ENCODE data around the gene TNFRSF14.

Gene TNFRSF14

DNA sequence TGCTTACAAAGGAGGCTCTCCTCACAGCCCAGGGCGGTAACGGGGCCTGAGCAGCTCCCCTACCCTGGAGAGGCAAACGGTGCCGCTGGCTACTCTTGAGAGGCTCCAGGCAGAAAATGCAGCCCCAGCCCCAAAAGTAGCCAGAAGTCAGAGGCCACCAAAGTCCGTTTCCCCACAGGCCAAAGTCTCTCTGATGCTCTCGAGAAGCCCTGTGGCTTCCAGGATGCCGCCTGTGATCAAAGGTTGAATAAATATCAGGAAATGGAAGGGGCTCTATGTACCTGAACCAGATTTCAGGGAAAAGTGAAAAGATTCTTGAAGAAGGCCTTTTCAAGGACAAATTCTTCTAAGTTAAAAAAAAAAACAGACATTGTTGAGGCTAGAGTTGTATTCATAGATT lies 33.9 kb upstream of the TNFRSF14 start:
- Histone ChIP-seq H3K4me1 (peaks cover 88% of the 10 kb centered on the region), H3K4me2 (peak overlapping the region; percentile 79), H3K36me3 (peaks cover 47% of the 10 kb centered on the region)

DNA sequence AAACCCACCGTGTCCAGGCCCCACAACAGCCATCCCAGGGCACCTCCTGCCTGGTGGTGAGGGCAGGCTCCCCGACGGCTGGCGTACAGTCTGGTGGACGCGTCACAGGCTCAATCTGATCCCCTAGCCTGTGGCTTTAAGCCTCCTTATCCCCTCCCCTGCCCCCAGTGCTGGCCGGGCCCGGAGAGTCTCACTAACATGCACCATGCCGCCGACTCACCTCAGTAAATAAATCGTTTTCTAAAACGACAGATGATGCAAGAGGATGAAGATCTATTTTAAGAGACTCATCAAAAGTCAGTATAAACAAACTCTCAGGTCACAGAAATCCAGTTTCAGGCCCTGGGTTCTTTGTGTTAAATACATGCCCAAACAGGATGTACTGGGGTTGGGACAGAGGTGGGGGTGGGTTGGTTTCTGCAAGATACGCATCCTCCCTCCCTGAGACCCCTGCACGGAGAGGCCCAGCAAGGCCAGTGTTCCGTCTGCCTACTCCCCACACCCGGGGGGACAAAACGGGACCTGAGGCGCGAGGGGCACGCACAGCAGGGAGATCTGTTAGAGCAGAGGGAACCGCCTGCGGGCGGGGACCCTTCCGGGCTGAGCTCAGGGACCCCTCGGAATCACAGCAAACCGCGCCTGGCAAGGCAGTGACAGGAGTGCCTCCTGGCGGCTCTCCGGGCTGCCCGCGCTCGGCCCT lies 32.8 kb upstream of the TNFRSF14 start:
- peaks cover 90% of the 10 kb centered on the region for H4K20me1 ChIP-seq
- peak overlapping the region; percentile 58; the same call in 1 of the 2 replicates for H3K27ac ChIP-seq
- H3K4me3 ChIP-seq, result no peak overlapping the region
- peaks cover 83% of the 10 kb centered on the region for H3K4me1 ChIP-seq
- H3K9me3 ChIP-seq, result no peaks in the 10 kb centered on the region
- H3K27me3 ChIP-seq, result peaks cover 17% of the 10 kb centered on the region
- H3K36me3 ChIP-seq, result peaks cover 36% of the 10 kb centered on the region
- TF ChIP-seq Cebpa-rat (IDR thresholded peaks at IDR 0.05), result no peak
- peak overlapping the region; percentile 100 for H3K4me2 ChIP-seq
- peak overlapping the region; percentile 91 for H3K9ac ChIP-seq

More for the DNA sequence above, 33.9 kb upstream of the TNFRSF14 start:
- Histone ChIP-seq H3K4me3 (no peak overlapping the region), H3K27ac (no peak overlapping the region), H3K27me3 (peaks cover 6% of the 10 kb centered on the region), H3K9me3 (no peaks in the 10 kb centered on the region), H3K9ac (peak overlapping the region; percentile 16; the same call in 1 of the 2 replicates), H4K20me1 (peaks cover 92% of the 10 kb centered on the region)
- no peak for TF ChIP-seq Cebpa-rat (IDR thresholded peaks at IDR 0.05)

DNA sequence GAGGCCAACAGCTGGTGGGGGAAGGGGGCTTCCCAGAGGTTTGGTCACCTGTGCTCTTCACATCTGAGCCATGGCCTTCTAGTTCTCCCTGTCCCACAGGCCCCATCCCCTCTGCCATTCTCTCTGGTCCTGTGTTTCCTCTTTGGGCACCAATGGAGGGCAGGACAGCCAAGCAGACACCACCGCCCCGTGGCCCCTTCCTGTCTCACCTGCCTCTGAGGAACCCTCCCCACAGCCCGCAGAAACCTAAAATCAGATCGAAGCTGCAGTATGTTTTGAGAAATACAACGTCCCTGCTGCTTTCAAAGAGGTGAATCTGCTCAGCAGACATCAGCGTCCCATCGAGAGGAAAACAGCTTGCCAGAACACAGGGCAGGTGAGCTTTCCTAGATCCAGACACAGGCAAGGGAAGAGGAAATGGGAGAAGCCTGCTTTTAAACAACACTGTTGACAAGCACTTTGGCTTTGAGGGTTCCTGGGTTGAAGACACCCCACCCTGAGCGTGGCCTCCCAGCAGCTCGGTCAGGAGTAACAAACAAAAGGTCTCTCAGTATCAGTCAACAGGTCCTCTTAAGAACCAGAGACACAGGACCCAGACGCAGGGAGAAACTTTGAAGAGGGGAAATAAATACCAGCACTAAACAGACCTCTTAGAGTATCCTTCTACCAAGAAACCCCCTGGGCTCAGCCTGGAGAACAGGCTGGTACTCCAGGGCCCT lies 32.1 kb upstream of the TNFRSF14 start:
- H3K4me1 ChIP-seq, result peaks cover 79% of the 10 kb centered on the region
- peak overlapping the region; percentile 97 for H3K4me3 ChIP-seq
- H3K27me3 ChIP-seq, result peaks cover 24% of the 10 kb centered on the region
- H3K27ac ChIP-seq, result peak overlapping the region; percentile 58
- H4K20me1 ChIP-seq, result peaks cover 87% of the 10 kb centered on the region
- TF ChIP-seq Cebpa-rat (IDR thresholded peaks at IDR 0.05), result no peak
- peak overlapping the region; percentile 91 for H3K9ac ChIP-seq
- H3K36me3 ChIP-seq, result peaks cover 29% of the 10 kb centered on the region
- H3K4me2 ChIP-seq, result peak overlapping the region; percentile 100
- no peaks in the 10 kb centered on the region for H3K9me3 ChIP-seq

DNA sequence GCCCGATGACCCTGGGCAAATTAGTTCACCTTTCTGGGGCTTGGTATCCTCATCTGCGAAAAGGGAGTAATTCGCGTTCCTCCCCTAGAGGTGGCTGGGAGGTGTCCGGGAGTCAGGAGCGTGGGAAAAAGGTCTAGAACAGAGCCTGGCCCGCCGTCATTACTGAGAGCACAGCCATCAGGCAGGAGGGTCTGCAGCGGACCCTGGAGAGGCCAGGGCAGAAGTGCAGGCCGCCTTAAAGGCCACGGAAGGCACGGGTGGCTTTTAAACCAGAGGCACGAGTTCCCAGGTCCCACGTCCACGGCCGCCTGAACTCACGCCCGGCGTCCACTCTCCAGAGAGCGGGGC lies 30.6 kb upstream of the TNFRSF14 start:
- no peak for TF ChIP-seq Cebpa-rat (IDR thresholded peaks at IDR 0.05)
- Histone ChIP-seq H3K4me3 (peak overlapping the region; percentile 97), H3K27me3 (peaks cover 39% of the 10 kb centered on the region), H3K9ac (peak overlapping the region; percentile 91), H4K20me1 (peaks cover 87% of the 10 kb centered on the region), H3K9me3 (no peaks in the 10 kb centered on the region), H3K36me3 (peaks cover 18% of the 10 kb centered on the region), H3K27ac (peak overlapping the region; percentile 87), H3K4me2 (peak overlapping the region; percentile 100), H3K4me1 (peaks cover 80% of the 10 kb centered on the region)

DNA sequence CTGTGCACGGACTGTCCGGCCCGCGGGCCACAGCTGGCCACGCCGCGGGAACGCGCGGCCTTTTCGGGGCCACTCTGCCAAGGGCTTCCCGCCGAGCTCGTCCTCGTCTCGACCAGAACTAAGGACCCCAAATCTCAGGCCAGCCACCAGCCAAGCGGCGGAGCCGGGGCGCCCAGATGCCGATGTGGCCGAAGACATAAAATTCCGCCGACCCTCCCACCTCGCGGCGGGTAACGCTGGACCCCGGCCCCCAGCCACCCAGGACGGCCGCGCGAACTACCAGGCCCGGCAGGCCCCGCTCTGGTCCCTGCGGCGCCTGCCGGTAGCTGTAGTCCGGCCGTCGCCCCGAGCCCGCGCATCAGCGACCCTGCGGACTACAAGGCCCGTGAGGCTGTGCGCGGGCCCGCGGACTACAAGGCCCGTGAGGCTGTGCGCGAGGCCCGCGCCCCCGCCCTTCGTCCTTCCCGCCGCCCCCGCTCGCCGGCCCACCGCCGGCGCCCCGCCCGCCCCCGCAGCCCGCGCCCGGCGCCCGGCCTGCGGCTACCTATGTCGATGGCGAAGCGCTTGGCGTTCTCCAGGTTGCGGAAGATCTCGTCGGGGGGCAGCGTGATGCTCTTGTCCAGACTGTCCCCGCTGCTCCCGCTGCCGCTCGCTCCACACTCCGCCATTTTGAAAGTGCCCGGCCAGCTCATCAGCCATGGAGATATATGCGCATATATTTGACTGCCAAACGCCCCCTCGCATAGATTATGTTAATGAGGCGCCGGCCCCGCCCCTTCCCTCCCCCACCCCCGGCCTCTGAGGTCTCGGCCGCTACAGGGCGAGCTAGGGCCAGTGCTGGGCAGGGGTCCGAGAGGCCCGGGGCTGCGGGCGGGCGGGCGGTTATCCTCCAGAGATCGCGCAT lies 30.0 kb upstream of the TNFRSF14 start, which contains the start of gene PANK4:
Gene PANK4, minus strand, starts transcription at position 677 of the 904 bp plus-strand sequence. Its CDS starts 9 bp downstream, at position 668.
- H3K27ac ChIP-seq, result peak within 1 kb of the TSS; percentile 87
- peak within 1 kb of the TSS; percentile 91 for H3K9ac ChIP-seq
- TF ChIP-seq Cebpa-rat (IDR thresholded peaks at IDR 0.05), result no peak
- H3K36me3 ChIP-seq, result peaks cover 12% of the 10 kb centered on the region
- H3K4me2 ChIP-seq, result peak within 1 kb of the TSS; percentile 100
- peaks cover 46% of the 10 kb centered on the region for H3K27me3 ChIP-seq
- H3K4me1 ChIP-seq, result peaks cover 80% of the 10 kb centered on the region
- peaks cover 87% of the 10 kb centered on the region for H4K20me1 ChIP-seq
- peak within 1 kb of the TSS; percentile 97 for H3K4me3 ChIP-seq
- no peaks in the 10 kb centered on the region for H3K9me3 ChIP-seq

DNA sequence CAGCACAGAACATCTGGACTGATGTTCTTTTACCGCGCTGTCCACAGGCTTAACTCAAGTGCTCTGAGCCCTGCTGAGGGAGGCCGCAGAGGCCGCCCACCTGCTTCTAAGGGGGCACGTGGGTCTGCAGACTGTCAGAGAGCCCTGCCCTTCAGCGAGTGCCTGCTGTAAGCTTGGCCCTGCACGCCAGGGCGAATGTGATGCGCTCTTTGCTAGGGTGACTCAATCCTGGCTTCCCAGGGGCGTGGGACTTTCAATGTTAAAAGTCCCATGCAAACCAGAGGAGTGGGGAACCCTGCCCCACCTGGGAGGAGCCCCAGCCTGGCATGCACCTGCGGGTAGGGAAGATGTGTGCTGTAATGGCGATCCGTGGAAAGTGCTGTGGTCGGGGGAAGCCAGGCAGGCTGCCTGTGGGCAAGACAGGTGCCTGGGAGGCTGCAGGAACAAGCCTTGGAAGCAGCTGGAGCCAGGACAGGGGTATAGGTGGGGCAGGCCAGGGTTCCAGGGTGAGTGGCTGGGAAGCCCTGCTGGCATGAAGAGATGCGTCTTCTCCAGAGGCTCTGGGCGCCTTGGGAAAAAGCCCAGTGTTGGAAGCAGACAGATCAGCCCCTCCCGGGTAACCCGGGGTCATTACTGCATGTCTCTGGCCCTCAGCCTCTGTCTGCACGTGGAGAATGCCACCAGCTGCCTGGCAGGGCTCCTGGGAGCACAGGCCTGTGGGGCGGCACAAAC lies 29.2 kb upstream of the TNFRSF14 start:
- H4K20me1 ChIP-seq, result peaks cover 87% of the 10 kb centered on the region
- no peaks in the 10 kb centered on the region for H3K9me3 ChIP-seq
- peak overlapping the region; percentile 70 for H3K4me2 ChIP-seq
- H3K4me3 ChIP-seq, result peak overlapping the region; percentile 97; the same call in 1 of the 2 replicates
- no peak for TF ChIP-seq Cebpa-rat (IDR thresholded peaks at IDR 0.05)
- H3K4me1 ChIP-seq, result peaks cover 80% of the 10 kb centered on the region
- H3K9ac ChIP-seq, result no peak overlapping the region
- H3K27ac ChIP-seq, result no peak overlapping the region
- peaks cover 54% of the 10 kb centered on the region for H3K27me3 ChIP-seq
- H3K36me3 ChIP-seq, result 0 out of 2 replicates have a peak, but pooled peaks cover 5% of the 10 kb centered on the region

DNA sequence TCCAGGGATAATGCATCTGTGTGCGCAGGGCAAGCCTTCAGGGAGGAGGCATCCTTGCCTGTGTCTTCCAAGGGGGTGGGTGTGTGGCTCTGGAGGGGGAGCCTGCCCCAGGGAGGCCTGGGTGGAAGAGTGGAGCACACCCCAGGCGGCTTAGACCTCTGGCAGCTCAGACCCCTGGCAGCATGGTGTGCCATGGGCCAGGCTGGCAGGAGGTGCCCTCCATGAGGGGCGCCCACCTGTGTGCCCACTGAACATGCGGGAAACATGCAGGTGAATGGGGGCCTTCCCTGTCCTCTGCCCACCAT lies 28.7 kb upstream of the TNFRSF14 start:
- Histone ChIP-seq H3K27ac (no peak overlapping the region), H3K4me3 (no peak overlapping the region), H3K9me3 (no peaks in the 10 kb centered on the region), H3K9ac (no peak overlapping the region), H3K27me3 (peaks cover 58% of the 10 kb centered on the region), H4K20me1 (peaks cover 86% of the 10 kb centered on the region), H3K4me2 (peak overlapping the region; percentile 70), H3K4me1 (peaks cover 75% of the 10 kb centered on the region), H3K36me3 (0 out of 2 replicates have a peak, but pooled peaks cover 5% of the 10 kb centered on the region)
- TF ChIP-seq Cebpa-rat (IDR thresholded peaks at IDR 0.05), result no peak

DNA sequence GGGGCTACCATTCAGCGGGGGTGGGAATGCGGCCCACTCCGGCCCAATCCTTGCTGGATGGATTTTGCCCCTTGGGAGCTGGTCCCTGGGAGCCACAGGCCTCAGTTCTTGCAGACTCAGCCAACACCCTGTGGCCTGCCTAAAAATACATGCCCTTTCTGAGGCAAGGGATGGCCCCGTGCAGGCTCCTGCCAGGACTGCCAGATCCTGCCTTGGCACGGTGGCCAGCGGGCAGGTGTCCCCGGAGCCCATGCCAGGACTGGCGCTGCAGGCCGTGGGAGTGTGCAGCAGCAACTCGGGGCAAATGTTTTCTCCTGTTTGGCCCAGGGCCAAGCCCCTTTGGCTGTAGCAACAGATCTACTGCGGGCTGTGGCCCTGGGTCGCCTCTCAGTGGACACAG lies 28.2 kb upstream of the TNFRSF14 start:
- H3K9ac ChIP-seq, result no peak overlapping the region
- 0 out of 2 replicates have a peak, but pooled peaks cover 5% of the 10 kb centered on the region for H3K36me3 ChIP-seq
- H4K20me1 ChIP-seq, result peaks cover 81% of the 10 kb centered on the region
- H3K4me2 ChIP-seq, result no peak overlapping the region
- no peak overlapping the region for H3K27ac ChIP-seq
- TF ChIP-seq Cebpa-rat (IDR thresholded peaks at IDR 0.05), result no peak
- H3K27me3 ChIP-seq, result peaks cover 62% of the 10 kb centered on the region
- peaks cover 71% of the 10 kb centered on the region for H3K4me1 ChIP-seq
- no peaks in the 10 kb centered on the region for H3K9me3 ChIP-seq
- no peak overlapping the region for H3K4me3 ChIP-seq

DNA sequence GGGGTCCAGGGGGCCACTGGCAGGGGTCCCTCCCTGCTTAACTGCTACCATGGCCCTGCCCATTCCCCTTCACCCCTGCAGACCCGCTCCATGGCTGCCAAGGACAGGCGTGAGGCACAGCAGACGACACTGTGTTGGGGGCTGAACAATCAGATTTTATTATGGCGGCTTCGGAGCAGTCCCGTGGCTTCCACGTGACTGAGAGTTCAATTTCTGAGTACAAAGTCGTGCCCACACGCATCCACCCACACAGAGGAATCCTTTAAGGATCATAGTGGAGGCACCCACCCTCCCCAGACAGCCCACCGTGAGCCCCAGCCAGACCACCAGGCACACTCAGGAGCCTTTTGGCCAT lies 27.6 kb upstream of the TNFRSF14 start:
- Histone ChIP-seq H3K4me1 (peaks cover 65% of the 10 kb centered on the region), H3K4me2 (no peak overlapping the region), H3K27me3 (peaks cover 67% of the 10 kb centered on the region), H3K9me3 (no peaks in the 10 kb centered on the region), H3K4me3 (no peak overlapping the region; the same call in 1 of the 2 replicates), H3K27ac (no peak overlapping the region), H3K36me3 (0 out of 2 replicates have a peak, but pooled peaks cover 4% of the 10 kb centered on the region), H3K9ac (no peak overlapping the region), H4K20me1 (peaks cover 75% of the 10 kb centered on the region)
- no peak for TF ChIP-seq Cebpa-rat (IDR thresholded peaks at IDR 0.05)
